Activated CD4-positive, alpha-beta T cell treated with anti-CD3 and anti-CD28 coated beads, Interleukin-2, Interleukin-4, amounts not matched to agents 100 ng/mL and 50 ng/mL, durations not matched to agents 16 hours and 8 hours (primary cell): ENCODE results near the gene PPEF1.
"Not testable (repeated sequence)": the region's sequence is repeated elsewhere in the genome, so short reads cannot be mapped to it uniquely, and the experiment has no call there.

Experiments used
- DNase-seq: peaks from one replicate; pipeline ENCODE4 v3.0.0-alpha.2; 2020; ENCODE audit warnings: low spot score

PPEF1 gene

DNA sequence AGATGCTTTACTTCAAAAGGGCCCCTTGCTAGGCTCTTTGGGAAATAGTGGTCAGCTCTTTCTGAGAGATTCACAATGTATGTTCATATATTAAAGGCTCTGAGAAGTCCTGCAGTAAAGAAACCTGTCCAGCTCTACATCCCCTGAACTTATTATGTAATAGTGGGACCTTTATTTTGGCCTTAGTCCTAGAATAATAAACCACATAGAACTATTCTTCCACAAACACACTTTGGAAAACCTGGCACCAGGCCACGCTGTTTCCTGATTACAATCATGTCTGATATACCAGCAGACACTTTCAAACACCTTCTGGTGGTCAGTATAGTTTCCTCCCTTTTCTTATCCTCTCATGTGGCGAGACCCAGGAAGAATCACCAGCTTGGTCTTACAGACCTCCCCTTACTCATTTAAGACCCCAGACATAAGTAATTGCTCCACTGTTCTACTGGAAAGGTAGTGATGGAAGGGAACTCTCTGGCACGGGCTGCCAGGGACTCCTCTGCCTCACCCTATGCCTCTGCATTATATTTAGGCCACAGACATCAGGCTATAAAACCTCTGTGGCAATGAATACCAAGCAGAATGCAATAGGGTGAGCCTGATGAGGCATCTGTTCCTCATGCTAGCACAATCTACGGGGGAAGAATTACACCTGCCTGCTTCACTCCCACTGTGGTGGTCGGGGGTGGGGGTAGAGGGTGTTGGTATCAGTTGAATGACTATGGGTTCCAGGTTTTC lies 5.7 kb upstream of the PPEF1 start:
- no peak for DNase-seq

DNA sequence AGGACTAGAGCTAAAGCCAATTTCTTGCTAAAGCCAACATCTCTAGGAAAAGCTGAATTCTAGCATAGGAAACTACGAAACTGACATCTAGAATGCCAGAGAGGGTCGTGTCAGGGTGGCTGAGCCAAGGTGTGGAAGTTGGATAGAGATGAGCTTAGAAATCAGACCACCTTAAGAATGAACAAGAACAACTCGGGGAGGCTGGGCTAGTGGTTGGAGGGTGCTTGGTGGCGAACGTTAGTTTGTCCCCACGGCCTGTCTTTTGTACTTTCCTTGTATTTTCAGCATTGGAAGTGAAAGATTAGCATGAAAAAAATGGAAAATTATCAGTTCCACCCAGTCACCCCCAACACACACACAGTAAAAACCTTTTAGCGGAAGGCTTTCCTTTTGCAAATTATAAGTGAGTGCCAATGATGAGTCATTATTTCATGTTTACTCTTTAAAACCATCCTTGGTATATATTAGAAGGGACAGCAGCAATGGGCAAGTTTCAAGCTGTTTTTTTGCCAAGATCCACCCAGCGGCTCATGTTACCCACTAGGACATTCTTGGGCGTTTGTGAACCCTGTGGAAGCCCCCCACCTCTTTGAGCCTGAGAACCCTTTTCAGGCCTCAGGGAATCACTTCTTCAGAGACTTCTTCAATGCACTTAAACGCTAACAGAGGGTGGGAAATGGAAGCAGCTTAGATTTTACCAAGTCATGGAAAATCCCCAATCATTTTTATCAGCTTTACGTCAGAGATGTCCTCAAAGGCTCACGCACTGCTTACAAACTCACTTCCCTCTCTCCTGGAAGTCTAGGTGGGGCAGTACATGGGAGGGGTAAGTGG lies 4.9 kb upstream of the PPEF1 start:
- DNase-seq: no peak

DNA sequence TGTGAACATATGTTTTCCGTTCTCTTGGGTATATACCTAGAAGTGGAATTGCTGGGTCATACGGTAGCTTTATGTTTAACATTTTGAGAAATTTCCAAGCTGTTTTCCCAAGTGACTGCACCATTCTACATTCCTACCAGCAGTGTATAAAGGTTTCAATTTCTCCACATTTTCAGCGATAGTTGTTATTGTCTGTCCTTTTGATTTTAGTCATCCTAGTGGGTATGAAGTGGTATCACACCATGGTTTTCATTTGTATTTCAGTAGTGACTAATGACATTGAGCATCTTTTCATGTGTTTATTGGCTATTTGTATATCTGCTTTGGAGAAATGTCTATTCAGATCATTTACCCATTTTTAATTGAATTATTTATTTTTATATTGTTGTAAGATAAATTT lies 2.4 kb downstream of the PPEF1 start:
- no peak for DNase-seq

GRCh38 chrX:18714910-18715309 lies 7.5 kb downstream of the PPEF1 start:
- DNase-seq: no peak

- no peak for DNase-seq
Measured at GRCh38 chrX:18719852-18720251, 12.4 kb downstream of the PPEF1 start.

- no peak for DNase-seq
Measured at GRCh38 chrX:18721683-18722499, 14.4 kb downstream of the PPEF1 start.

GRCh38 chrX:18722500-18723071 lies 15.1 kb downstream of the PPEF1 start:
- no peak for DNase-seq

DNA sequence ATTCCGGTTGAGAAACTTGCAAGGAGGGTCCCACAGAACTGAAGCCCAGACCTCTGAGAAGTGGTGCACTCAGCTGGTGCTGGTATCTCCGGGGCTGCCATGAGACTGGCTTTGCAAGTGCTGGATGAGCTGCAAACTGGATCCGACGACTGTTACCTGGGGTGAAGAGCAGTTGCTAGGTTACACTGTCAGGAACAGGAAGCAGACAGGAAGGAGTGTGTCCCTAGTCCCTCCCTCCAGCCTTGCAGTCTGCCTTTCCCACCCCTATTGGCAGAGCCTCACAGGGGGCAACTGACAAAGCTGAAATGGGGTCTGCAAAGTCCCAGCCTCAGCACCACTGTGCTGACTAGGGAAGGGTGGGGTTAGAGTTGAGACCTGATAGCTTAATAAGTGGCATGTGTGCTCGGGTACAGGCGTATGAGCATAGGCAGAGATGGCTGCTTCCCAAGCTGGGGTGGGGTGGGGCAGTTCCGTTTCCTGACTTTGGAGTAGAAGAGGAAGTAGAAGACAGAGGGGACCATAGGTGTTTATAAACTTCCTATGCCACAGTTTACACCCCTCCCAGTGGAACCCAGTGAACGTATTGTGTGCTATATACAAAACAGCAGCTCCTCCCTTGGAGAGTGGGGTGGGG lies 18.0 kb downstream of the PPEF1 start:
- no peak for DNase-seq

DNA sequence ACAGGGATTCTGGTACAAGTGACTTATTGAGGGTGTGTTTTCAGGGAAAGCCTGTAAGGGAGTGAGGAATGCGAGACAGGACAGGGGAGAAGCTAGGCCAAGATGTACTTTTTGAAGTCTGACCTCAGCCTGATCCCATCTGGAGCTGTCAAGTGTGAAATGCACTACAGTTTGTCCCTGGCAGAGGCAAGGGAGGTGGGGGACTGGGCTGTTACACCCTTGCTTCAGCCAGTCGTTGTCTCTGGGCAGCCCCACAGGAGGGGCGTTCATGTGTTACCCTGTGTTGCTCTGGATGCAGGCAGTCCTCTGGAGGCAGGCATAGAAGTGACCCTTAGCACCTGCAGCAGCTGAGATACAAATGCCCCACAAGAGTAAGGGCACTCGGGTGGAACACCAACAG lies 25.8 kb downstream of the PPEF1 start:
- no peak for DNase-seq

DNA sequence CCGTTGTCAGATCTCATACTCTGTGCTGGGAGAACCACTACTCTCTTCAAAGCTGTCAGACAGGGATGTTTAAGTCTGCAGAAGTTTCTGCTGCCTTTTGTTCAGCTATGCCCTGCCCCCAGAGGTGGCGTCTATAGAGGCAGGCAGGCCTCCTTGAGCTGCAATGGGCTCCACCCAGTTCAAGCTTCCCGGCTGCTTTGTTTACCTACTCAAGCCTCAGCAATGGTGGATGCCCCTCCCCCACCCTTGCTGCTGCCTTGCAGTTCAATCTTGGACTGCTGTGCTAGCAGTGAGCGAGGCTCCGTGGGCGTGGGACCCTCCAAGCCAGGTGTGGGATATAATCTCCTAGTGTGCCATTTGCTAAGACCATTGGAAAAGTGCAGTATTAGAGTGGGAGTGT lies 32.2 kb downstream of the PPEF1 start:
- DNase-seq: not testable (repeated sequence)

DNA sequence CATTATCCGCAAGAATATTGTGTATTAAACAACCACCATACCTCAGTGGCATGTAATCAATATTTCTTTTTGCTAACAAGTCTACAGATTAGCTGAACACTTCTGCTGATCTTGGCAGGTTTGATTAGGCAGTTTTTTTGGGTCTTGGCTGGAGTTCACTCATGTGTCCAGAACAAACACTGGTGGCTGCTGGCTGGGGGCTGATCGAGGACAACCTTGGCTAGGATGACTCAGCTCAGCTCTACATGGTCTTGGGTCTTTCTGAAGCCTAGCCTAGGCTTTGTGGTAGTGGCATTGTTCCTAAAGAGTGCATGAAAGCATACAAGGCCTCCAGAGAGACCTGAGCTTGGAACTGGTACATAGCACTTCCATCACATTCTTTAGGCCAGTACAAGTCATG lies 41.1 kb downstream of the PPEF1 start:
- no peak for DNase-seq

DNA sequence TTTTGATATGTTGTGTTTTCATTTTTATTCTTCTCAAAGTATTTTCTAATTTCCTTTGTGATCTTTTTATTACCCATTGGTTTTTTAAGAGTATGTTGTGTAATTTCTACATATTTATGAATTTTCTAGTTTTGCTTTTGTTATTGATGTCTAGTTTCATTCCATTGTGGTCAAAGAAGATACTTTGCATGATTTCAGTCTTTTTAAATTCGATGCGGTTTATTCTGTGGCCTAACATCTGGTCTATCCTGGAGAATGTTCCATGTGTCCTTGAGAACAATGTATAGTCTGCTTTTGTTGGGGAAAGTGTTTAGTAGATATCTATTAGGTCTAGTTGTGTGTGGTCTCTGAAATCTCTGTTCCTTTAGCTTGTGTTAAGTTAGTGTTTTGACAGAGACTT lies 46.2 kb downstream of the PPEF1 start:
- DNase-seq: no peak

DNA sequence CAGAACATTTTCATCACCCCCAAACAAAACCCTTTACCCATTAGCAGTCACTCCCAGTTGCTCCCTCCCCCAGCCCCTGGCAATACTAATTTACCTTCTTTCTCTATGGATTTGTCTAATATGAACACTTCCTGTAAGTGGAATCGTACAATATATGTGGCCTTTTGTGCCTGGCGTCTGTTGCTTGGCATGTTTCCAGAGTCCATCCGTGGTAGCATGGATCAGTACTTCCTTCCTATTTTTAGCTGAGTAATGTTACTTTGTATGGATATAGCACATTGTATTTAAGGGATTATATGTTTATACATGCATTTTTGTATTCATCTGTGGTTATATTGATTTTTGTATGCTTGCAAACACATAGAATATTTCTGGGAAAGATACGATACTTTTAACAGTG lies 48.2 kb downstream of the PPEF1 start:
- no peak for DNase-seq

DNA sequence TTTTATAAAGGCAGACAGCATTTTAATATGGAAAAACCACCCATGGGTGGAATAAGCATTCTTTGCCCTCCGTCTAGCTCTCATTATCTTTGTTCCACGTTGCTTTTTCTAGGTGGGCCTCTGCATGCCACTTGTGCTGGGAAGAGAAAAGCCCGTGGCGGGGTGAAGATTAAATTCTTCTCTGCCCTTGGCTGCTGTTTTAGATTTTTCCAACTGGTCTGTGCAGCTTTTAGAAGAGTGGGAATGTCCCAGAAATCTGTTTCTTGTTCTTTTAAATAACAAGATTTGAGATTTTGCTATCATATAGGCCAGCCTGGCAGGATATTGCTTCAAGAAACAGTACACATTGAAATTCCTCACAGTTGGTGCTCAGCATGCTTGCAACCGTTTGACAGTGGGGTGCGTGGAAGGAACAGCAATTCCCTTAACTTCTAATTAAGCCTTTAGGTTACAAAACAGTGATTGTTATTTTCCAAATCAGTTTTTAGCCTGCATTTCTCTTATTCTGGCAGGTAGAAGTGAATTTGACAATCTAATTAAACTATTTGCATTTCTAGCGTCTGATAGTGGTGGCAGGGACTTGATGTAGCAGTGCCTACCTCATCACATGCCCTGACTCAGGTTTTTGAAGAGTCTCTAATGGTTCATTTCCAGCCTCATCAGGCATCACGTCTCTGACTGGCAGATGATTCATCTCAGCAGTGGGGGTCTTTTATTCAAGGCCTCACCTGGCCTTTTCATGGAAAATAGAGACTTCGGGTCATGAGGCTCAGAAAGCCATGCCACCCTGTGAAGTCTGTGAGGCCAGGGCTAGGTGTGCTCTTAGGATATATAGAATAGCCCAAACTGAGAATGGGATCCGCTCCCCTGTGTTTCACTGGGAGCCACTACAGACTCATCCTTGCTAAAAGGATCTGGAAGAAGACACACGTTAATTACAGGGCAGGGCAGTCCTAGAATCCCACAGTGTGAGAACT lies 50.8 kb downstream of the PPEF1 start:
- DNase-seq: no peak

GRCh38 chrX:18761750-18762149 lies 54.3 kb downstream of the PPEF1 start:
- no peak for DNase-seq

- DNase-seq: not testable (repeated sequence)
Measured at GRCh38 chrX:18763106-18763505, 55.7 kb downstream of the PPEF1 start.

GRCh38 chrX:18769364-18769763 lies 61.9 kb downstream of the PPEF1 start:
- no peak for DNase-seq

- DNase-seq: no peak
Measured at GRCh38 chrX:18769812-18770573, 62.5 kb downstream of the PPEF1 start.

- no peak for DNase-seq
Measured at GRCh38 chrX:18789916-18790315, 82.5 kb downstream of the PPEF1 start.

DNA sequence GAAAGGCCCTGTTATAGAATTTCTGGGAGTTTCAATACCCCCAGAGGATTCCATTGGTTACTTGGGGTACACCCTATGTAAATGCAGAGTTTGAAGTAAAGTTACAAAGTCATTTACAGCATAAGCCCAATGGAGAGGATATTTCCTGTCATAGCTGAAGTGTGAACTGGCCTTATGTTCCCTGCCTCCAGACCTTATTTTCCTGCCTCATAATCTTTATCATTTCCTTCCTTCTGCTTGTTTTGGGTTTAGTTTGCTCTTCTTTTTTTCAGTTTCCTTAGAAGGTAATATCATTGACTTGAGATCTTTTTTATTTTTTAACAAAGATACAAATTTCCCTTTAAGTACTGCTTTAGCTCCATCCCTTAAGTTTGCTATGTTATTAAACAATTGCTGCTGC lies 85.4 kb downstream of the PPEF1 start:
- no peak for DNase-seq
